ENCODE results near the gene CAB39L. TPM values are rescaled to one million over a fixed set of nuclear protein-coding genes. Genes with fewer than 3 reads are reported as not detected.

CAB39L gene
- total and polyA plus RNA-seq, 9 of the 15 experiments (the other 6 are each of a cell fraction or from before 2014, with no cell fraction given) = 1.1 to 4.2 (median 2.6) TPM

GRCh38 chr13:49388091-49388635, 55.7 kb downstream of the CAB39L start:
- POLR2A ChIA-PET = no interaction called here
- no peaks in the 10 kb centered on the region for H3K9me1 ChIP-seq (ENCODE audit: control insufficient read depth, insufficient read depth, low read length)
- H2AFZ ChIP-seq (ENCODE audit: low read depth, low read length) = no peak overlapping the region
- H3K4me2 ChIP-seq (ENCODE audit: insufficient read depth, low read length) = no peak overlapping the region
- no peaks in the 10 kb centered on the region for H3K9me3 ChIP-seq (replicated peaks; ENCODE audit: control insufficient read depth, insufficient read depth, low read depth, low read length)
- ATAC-seq (no peak), FAIRE-seq (no peak), DNase-seq (ENCODE audit: extremely low read depth in 1 of 4, low spot score in 3 of 4) (no peak)
- intact Hi-C loops (cut with micrococcal nuclease) (no loop called here), in situ Hi-C loops (cut with MboI) (no loop called here)
- no TSS peak for BruUV-seq (replicated peaks)
- no peak overlapping the region for H3K4me3 ChIP-seq
- H3K27ac ChIP-seq (ENCODE audit: extremely low read depth, low read depth, low read length) = no peak overlapping the region
- no peaks in the 10 kb centered on the region; a peak in 1 of 5 replicates for H3K4me1 ChIP-seq (replicated peaks in 1 of 2; ENCODE audit: control insufficient read depth in 2 of 2, insufficient read depth in 2 of 2, low read length in 2 of 2)
- CTCF ChIA-PET (ENCODE audit: low intra/inter-chr PET ratio) = no interaction called here
- no peaks in the 10 kb centered on the region for H3K36me3 ChIP-seq (ENCODE audit: control insufficient read depth, insufficient read depth, low read length)
- no peaks in the 10 kb centered on the region for H3K79me2 ChIP-seq (ENCODE audit: control insufficient read depth, insufficient read depth, low read length)
- no peaks in the 10 kb centered on the region for H3K27me3 ChIP-seq (ENCODE audit: control insufficient read depth in 2 of 2, insufficient read depth in 2 of 2, low read length in 2 of 2)
- no peaks in the 10 kb centered on the region for H4K20me1 ChIP-seq (replicated peaks; ENCODE audit: control insufficient read depth, insufficient read depth, low read length)
- no peak for TF ChIP-seq ZNF740 (CRISPR knock-in tag; IDR thresholded peaks at IDR 0.05)
- TF ChIP-seq ZNF740 (tag; IDR thresholded peaks at IDR 0.05) = no peak
- TF ChIP-seq HNRNPH1 (optimal IDR thresholded peaks at IDR 0.05; ENCODE audit: low read depth, low read length) = no peak
- no peak for TF ChIP-seq ZNF184 (CRISPR knock-in tag; IDR thresholded peaks at IDR 0.05)
- no peak for TF ChIP-seq NUFIP1 (IDR thresholded peaks at IDR 0.05; ENCODE audit: partially characterized antibody)
- WGBS (ENCODE audit: insufficient coverage, low coverage, missing lambda C conversion rate) = 42% methylated on average over 5 of the region's 5 CpGs
- no peak overlapping the region for H3K9ac ChIP-seq (ENCODE audit: insufficient read depth in 1 of 2, low read depth in 2 of 2, low read length in 2 of 2)

GRCh38 chr13:49386664-49387063, 57.2 kb downstream of the CAB39L start:
- Histone ChIP-seq H3K9me1 (ENCODE audit: control insufficient read depth, insufficient read depth, low read length) (no peaks in the 10 kb centered on the region), H3K4me1 (replicated peaks in 1 of 2; ENCODE audit: control insufficient read depth in 2 of 2, insufficient read depth in 2 of 2, low read length in 2 of 2) (no peaks in the 10 kb centered on the region; a peak in 1 of 5 replicates), H3K9me3 (replicated peaks; ENCODE audit: control insufficient read depth, insufficient read depth, low read depth, low read length) (no peaks in the 10 kb centered on the region), H4K20me1 (replicated peaks; ENCODE audit: control insufficient read depth, insufficient read depth, low read length) (no peaks in the 10 kb centered on the region), H3K36me3 (ENCODE audit: control insufficient read depth, insufficient read depth, low read length) (no peaks in the 10 kb centered on the region), H3K9ac (ENCODE audit: insufficient read depth in 1 of 2, low read depth in 2 of 2, low read length in 2 of 2) (no peak overlapping the region), H2AFZ (ENCODE audit: low read depth, low read length) (no peak overlapping the region), H3K4me2 (ENCODE audit: insufficient read depth, low read length) (no peak overlapping the region), H3K79me2 (ENCODE audit: control insufficient read depth, insufficient read depth, low read length) (no peaks in the 10 kb centered on the region), H3K27ac (ENCODE audit: extremely low read depth, low read depth, low read length) (no peak overlapping the region), H3K4me3 (no peak overlapping the region), H3K27me3 (ENCODE audit: control insufficient read depth in 2 of 2, insufficient read depth in 2 of 2, low read length in 2 of 2) (no peaks in the 10 kb centered on the region)
- FAIRE-seq (no peak), ATAC-seq (no peak), DNase-seq (ENCODE audit: extremely low read depth in 1 of 4, low spot score in 3 of 4) (no peak)
- intact Hi-C loops (cut with micrococcal nuclease) (no loop called here), in situ Hi-C loops (cut with MboI) (no loop called here)
- BruUV-seq (replicated peaks) = no TSS peak
- WGBS (ENCODE audit: insufficient coverage, low coverage, missing lambda C conversion rate) = 24% methylated on average over 2 of the region's 2 CpGs
- ChIA-PET POLR2A (no interaction called here), CTCF (ENCODE audit: low intra/inter-chr PET ratio) (no interaction called here)
- TF ChIP-seq NCOR1 (IDR thresholded peaks at IDR 0.05) (peak; percentile 77), STAT5B (CRISPR knock-in tag; IDR thresholded peaks at IDR 0.05) (no peak), SMAD4 (CRISPR knock-in tag; conservative IDR thresholded peaks at IDR 0.05) (peak; percentile 96)

All from K562 (cell line).